Endothelial cell of umbilical vein (primary cell): ENCODE measurements around the gene FBXO21. TPM values are rescaled to one million over a fixed set of nuclear protein-coding genes. Genes with fewer than 3 reads are reported as not detected.
"Not testable (repeated sequence)": the region's sequence is repeated elsewhere in the genome, so short reads cannot be mapped to it uniquely, and the experiment has no call there.

Experiments
- BruUV-seq: library from RNA; stranded (reverse); fragments of 400-500 nt; replicated peaks from 2 replicates; lab custom pipeline; 2021; lab: Mats Ljungman, UMichigan
- CTCF ChIA-PET: fragments of 300-600, 350-600 bp; sonication (Branson Sonifier 250); formaldehyde crosslinking; loops from one replicate; lab custom pipeline; 2021; ENCODE audit warnings: antibody characterized with exemption, inconsistent platforms; lab: Charles Lee
- POLR2A ChIA-PET: fragments of 300-600, 350-600 bp; sonication (Branson Sonifier 250); formaldehyde crosslinking; loops from one replicate; lab custom pipeline; 2021; ENCODE audit warnings: antibody characterized with exemption, inconsistent platforms; lab: Charles Lee
- DNase-seq: peaks from one replicate; pipeline ENCODE4 v3.0.0-alpha.2; 2011; ENCODE audit warnings: low read depth, low spot score
- FAIRE-seq: peaks from 2 replicates; lab custom pipeline; 2011; peaks lifted over from hg19 to GRCh38; lab: Jason Lieb, UNC
- H2AFZ ChIP-seq: 2 replicates; pipeline ENCODE4 v1.6.0; 2012; ENCODE audit warnings: low read depth, low read length, control low read depth, inconsistent platforms
- H3K27ac ChIP-seq: 2 replicates; pipeline ENCODE4 v1.5.1; 2011; ENCODE audit warnings: low read depth, mild to moderate bottlenecking, control low read depth, low read length, moderate library complexity; ENCODE audit not compliant: insufficient read depth
- H3K27me3 ChIP-seq, 2 experiments: 2 replicates each; pipeline versions ENCODE4 v1.6.0 to v1.6.1; 2011; ENCODE audit warnings: low read length in 2 of 2, mixed read lengths in 1 of 2; ENCODE audit not compliant: control insufficient read depth in 2 of 2, insufficient read depth in 2 of 2
- H3K36me3 ChIP-seq, 2 experiments: 2 replicates in 1 of 2; 3 replicates in 1 of 2; pipeline ENCODE4 v1.5.1; 2011; ENCODE audit warnings: low read length in 2 of 2, mild to moderate bottlenecking in 1 of 2, moderate library complexity in 1 of 2; ENCODE audit not compliant: control insufficient read depth in 2 of 2, insufficient read depth in 2 of 2; ENCODE audit errors: extremely low read depth in 1 of 2
- H3K4me1 ChIP-seq: 3 replicates; pipeline ENCODE4 v1.5.1; 2011; ENCODE audit warnings: mild to moderate bottlenecking, low read length; ENCODE audit not compliant: control insufficient read depth, insufficient read depth; ENCODE audit errors: extremely low read depth
- H3K4me2 ChIP-seq: 2 replicates; pipeline ENCODE4 v1.6.1; 2011; ENCODE audit warnings: low read length, control low read depth, mixed read lengths; ENCODE audit not compliant: insufficient read depth
- H3K4me3 ChIP-seq, 3 experiments: fragments of 200-600 bp in 1 of 3; sonication (generic), shearing (Covaris generic) in 1 of 3; replicated peaks in 1 of 3; 2 replicates each; pipeline ENCODE4 v1.5.1; 2011 to 2016; ENCODE audit warnings: control low read depth in 3 of 3, low read length in 3 of 3, mild to moderate bottlenecking in 2 of 3, inconsistent platforms in 1 of 3, low read depth in 1 of 3, moderate library complexity in 1 of 3; ENCODE audit not compliant: insufficient read depth in 1 of 3
- H3K79me2 ChIP-seq: 2 replicates; pipeline ENCODE4 v1.6.0; 2012; ENCODE audit warnings: low read length, inconsistent platforms; ENCODE audit not compliant: control insufficient read depth, insufficient read depth
- H3K9ac ChIP-seq: replicated peaks from 2 replicates; pipeline ENCODE3; 2011; ENCODE audit warnings: low read length, control low read depth; ENCODE audit not compliant: insufficient read depth; ENCODE audit errors: extremely low read depth
- H3K9me1 ChIP-seq: replicated peaks from 3 replicates; pipeline ENCODE4 v1.6.0; 2011; ENCODE audit warnings: mild to moderate bottlenecking, low read length; ENCODE audit not compliant: control insufficient read depth, insufficient read depth; ENCODE audit errors: extremely low read depth
- H3K9me3 ChIP-seq: replicated peaks from 2 replicates; pipeline ENCODE4 v1.5.1; 2012; ENCODE audit warnings: low read length, inconsistent platforms; ENCODE audit not compliant: control insufficient read depth, insufficient read depth
- H4K20me1 ChIP-seq: replicated peaks from 2 replicates; pipeline ENCODE3; 2011; ENCODE audit warnings: mild to moderate bottlenecking, low read length; ENCODE audit not compliant: control insufficient read depth, insufficient read depth; ENCODE audit errors: extremely low read depth
- CTCF ChIP-seq, 2 donors: IDR thresholded peaks; 1 replicate in 1 of 2; 2 replicates in 1 of 2; pipeline ENCODE4 v1.5.1; 2011; ENCODE audit warnings: low read length in 2 of 2, mild to moderate bottlenecking in 2 of 2, moderate library complexity in 2 of 2, control low read depth in 1 of 2, inconsistent platforms in 1 of 2, low read depth in 1 of 2; ENCODE audit not compliant: insufficient read depth in 1 of 2; ENCODE audit errors: extremely low read depth in 1 of 2
- EZH2 ChIP-seq: IDR thresholded peaks from 2 replicates; pipeline ENCODE4 v1.6.1; 2012; ENCODE audit warnings: borderline replicate concordance, low read depth, mild to moderate bottlenecking, moderate library complexity, low read length, inconsistent platforms; ENCODE audit not compliant: severe bottlenecking
- FOS ChIP-seq: IDR thresholded peaks from 2 replicates; pipeline ENCODE4 v1.6.1; 2011; ENCODE audit warnings: mild to moderate bottlenecking, low read length, moderate library complexity, borderline replicate concordance; ENCODE audit not compliant: insufficient read depth
- GATA2 ChIP-seq: IDR thresholded peaks from 2 replicates; pipeline ENCODE4 v1.7.0; 2011; ENCODE audit warnings: low read depth, mild to moderate bottlenecking, moderate library complexity, mixed read lengths, low read length; ENCODE audit not compliant: insufficient read length, insufficient read depth
- JUN ChIP-seq: IDR thresholded peaks from 2 replicates; pipeline ENCODE4 v1.6.1; 2011; ENCODE audit warnings: borderline replicate concordance, low read depth; ENCODE audit not compliant: insufficient read length, insufficient read depth
- MYC ChIP-seq: IDR thresholded peaks from one replicate; pipeline ENCODE4 v1.6.1; 2011; ENCODE audit warnings: mild to moderate bottlenecking, low read depth, low read length
- POLR2A ChIP-seq: IDR thresholded peaks from 2 replicates; pipeline ENCODE4 v1.6.1; 2012; ENCODE audit warnings: low read depth, mild to moderate bottlenecking, control low read depth, low read length
- POLR2AphosphoS5 ChIP-seq: IDR thresholded peaks from 2 replicates; pipeline ENCODE4 v1.6.1; 2012; ENCODE audit warnings: low read depth, mild to moderate bottlenecking, control low read depth, low read length, moderate library complexity; ENCODE audit not compliant: insufficient read depth
- dilution Hi-C: fragments of 300-500 bp; cut with MboI; formaldehyde crosslinking; loops from one replicate; pipeline ENCODE4 v1.15.0; 2019; ENCODE audit warnings: low sequenced_read_pairs; ENCODE audit not compliant: extremely low pct_ligation_motif_present
- intact Hi-C: fragments of 100-400 bp; cut with micrococcal nuclease; formaldehyde crosslinking; loops from one replicate; pipeline ENCODE4 v1.10.0; 2022
- polyA plus RNA-seq, 4 experiments: library from polyadenylated mRNA; depleted of rRNA in 3 of 4; stranded (reverse) in 3 of 4; unstranded in 1 of 4; fragments of >200 nt; gene quantifications; 2 replicates each; pipeline versions ENCODE4 v1.2.1 to v1.2.3, GENCODE V29; 2011 to 2012; ENCODE audit warnings: missing spikeins in 1 of 4
- total RNA-seq: library from RNA; stranded (reverse); gene quantifications from 2 replicates; pipeline ENCODE4 v1.2.3, GENCODE V29; 2021
- TF ChIP-seq, protein P1 (sequence below): IDR thresholded peaks from 2 replicates; pipeline ENCODE4 v1.6.1; 2011; ENCODE audit not compliant: insufficient read depth, insufficient read length

The FBXO21 gene
- total and polyA plus RNA-seq, 2 donors (not counting 3 experiments of a cell fraction or from before 2014, with no cell fraction given) = 41.6 to 66.7 TPM

GRCh38 chr12:117182866-117183265 is 7.4 kb downstream of the FBXO21 start:
- dilution Hi-C loops (no loop called here), intact Hi-C loops (no loop called here)
- no peaks in the 10 kb centered on the region for H3K9me1 ChIP-seq
- CTCF ChIA-PET = no interaction called here
- peaks cover 3% of the 10 kb centered on the region for H3K79me2 ChIP-seq
- H2AFZ ChIP-seq = no peak overlapping the region
- H3K36me3 ChIP-seq = peaks cover 8 to 9% of the 10 kb centered on the region in 2 experiments
- no peak for FAIRE-seq
- no peaks in the 10 kb centered on the region for H3K9me3 ChIP-seq
- no TSS peak for BruUV-seq
- TF ChIP-seq MYC = no peak
- TF ChIP-seq CTCF (IDR thresholded peaks at IDR 0.05; ENCODE audit: extremely low read depth in 1 of 2, insufficient read depth in 1 of 2, low read depth in 1 of 2, low read length in 2 of 2) = no peak
- no peak for TF ChIP-seq POLR2A
- TF ChIP-seq, protein P1, sequence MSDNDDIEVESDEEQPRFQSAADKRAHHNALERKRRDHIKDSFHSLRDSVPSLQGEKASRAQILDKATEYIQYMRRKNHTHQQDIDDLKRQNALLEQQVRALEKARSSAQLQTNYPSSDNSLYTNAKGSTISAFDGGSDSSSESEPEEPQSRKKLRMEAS = no peak
- TF ChIP-seq GATA2 = no peak
- no peak for TF ChIP-seq POLR2AphosphoS5
- no peak for TF ChIP-seq EZH2
- no peak for TF ChIP-seq JUN
- TF ChIP-seq FOS = no peak
- no peak overlapping the region for H3K9ac ChIP-seq
- no peak overlapping the region for H3K27ac ChIP-seq
- no peak for DNase-seq
- POLR2A ChIA-PET = no interaction called here
- no peaks in the 10 kb centered on the region for H3K4me1 ChIP-seq
- H4K20me1 ChIP-seq = no peaks in the 10 kb centered on the region
- H3K27me3 ChIP-seq = no peaks in the 10 kb centered on the region
- H3K4me2 ChIP-seq = no peak overlapping the region
- H3K4me3 ChIP-seq = no peak overlapping the region

DNA sequence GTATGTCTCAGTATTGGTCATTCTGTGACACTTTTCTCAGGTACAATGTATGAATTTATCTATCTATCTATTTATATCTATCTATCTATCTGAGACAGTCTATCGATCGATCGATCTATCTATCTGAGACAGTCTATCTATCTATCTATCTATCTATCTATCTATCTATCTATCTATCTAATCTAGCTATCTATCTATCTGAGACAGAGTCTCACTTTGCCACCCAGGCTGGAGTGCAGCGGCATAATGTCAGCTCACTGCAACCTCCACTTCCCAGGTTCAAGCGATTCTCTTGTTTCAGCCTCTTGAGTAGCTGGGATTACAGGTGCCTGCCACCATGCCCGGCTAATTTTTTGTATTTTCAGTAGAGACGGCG is 8.8 kb downstream of the FBXO21 start:
- peaks cover 9 to 11% of the 10 kb centered on the region in 2 experiments for H3K36me3 ChIP-seq
- BruUV-seq, H3K27ac ChIP-seq, H3K4me1 ChIP-seq, H3K4me2 ChIP-seq, H4K20me1 ChIP-seq, H3K27me3 ChIP-seq, H3K9me1 ChIP-seq, H3K4me3 ChIP-seq, DNase-seq, H3K9ac ChIP-seq, intact Hi-C loops, H3K79me2 ChIP-seq, POLR2A ChIA-PET, H3K9me3 ChIP-seq, dilution Hi-C loops, H2AFZ ChIP-seq, FAIRE-seq: not testable (repeated sequence)
- CTCF ChIA-PET = interaction anchor here (1.1 kb wide), 1 partner anchor 676 kb away, joined by 4 read pairs; no protein-coding TSS in a partner anchor
